Pons (tissue), 1 donor: ENCODE results near the gene CD58.
"Not testable (repeated sequence)": the region's sequence is repeated elsewhere in the genome, so short reads cannot be mapped to it uniquely, and the experiment has no call there.

Experiments used
- DNase-seq: peaks from one replicate; pipeline ENCODE4 v3.0.0-alpha.2; 2016; ENCODE audit warnings: low spot score

CD58 gene

DNA sequence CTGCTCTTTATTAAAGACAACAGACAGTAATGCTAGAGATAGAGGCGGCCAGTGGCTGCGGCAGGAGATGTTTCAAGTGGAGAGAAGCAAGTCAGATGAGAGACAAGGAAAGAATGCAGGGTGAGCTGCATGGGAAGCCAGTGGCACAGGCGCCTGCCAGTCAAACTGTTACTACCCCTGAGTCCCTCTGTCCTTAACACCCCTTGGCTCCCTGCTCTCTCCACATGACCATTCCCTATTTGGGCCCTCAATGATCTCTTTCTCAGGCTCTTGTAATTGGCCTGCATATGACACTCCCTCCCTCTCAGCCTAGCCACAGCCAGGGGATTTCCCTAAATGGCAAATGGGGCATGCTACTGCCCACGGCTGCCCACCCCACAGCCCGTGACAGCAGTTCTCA lies 22.6 kb upstream of the CD58 start:
- not testable (repeated sequence) for DNase-seq

- not testable (repeated sequence) for DNase-seq
Observed at GRCh38 chr1:116591951-116592605, 21.3 kb upstream of the CD58 start.

- not testable (repeated sequence) for DNase-seq
Observed at GRCh38 chr1:116591006-116591950, 20.5 kb upstream of the CD58 start.

GRCh38 chr1:116590359-116591005 lies 19.7 kb upstream of the CD58 start:
- not testable (repeated sequence) for DNase-seq

DNA sequence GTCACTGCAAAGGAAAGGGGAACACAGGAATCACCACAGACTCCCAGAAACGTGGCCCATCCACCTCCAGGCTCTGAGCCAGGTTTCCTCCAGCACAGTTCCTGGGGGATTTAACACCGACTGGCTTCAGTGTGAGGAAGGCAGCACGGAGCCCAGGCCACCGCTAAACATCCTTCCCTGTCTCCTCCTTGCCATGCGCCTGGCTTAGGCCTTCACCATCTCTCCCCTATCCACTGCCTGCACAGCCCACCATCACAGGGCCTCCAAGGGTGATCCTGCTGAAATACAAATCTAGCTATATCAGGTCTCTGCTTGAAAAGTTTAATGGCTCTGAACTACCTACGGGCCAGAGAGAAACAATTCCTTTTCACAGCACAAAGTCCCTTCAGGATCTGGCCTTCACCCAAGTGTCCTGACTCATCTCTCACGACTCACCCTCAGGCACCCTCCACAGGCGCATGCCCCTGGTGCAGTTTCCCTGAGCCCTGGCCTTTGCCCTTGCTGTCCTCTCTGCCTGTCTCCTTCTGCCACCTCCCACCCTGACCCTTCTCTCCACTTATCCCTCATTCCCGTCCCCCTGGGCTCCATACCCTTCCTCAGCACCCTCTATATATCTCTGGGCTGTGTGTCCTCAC lies 18.4 kb upstream of the CD58 start:
- DNase-seq, result not testable (repeated sequence)

DNA sequence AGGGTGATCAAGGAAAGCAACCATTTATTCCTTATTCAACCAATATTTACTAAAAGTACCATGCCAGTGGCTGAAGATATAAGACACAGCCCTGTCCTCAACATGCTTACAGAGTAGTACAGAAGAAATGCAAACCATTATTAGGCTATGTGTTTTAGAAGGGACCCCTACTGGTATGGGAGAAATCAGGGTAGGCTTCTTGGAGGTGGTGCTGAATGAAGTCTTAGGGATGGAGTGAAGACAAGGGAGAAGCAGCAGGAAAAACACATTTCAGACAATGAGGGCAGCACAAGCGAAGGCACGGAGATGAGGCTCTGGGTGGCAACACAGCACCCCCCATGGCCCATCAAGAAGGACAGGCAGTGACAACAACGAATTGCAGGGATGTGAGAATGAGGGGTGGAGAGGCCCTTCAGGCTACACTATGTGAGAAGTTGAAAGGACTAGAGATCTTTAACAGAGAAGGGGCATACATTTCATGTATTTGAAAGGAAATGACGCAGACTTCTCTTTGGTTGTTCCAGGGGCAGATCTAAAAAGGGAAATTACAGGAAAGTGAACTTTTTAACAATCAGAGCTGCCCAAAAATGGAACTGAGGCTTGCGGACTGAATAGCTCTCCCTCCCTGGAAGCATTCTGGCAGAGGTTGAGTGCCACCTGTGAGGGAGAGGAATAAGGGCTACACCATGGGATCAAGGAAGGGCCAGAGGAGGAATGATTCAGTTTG lies 16.8 kb upstream of the CD58 start:
- no peak for DNase-seq

DNA sequence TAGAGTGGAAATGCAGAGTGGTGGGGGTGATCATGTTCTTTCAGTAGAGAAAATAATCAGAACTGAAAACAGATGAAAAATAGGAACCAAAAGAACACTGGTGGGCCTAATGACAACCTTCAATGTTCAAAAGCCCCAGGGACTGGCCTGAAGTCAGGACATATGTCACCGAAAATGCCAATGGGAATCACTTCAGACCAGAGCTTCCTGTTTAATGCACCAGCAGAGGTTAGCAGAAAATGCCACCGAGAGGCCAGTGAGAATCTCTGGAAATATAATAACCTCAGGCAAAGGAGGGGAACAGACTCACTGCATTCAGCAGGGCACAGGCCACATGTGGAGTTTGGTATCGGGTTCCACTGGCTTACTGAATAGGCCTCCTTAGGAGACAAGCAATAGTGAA lies 15.9 kb upstream of the CD58 start:
- DNase-seq, result no peak

- DNase-seq, result no peak
Observed at GRCh38 chr1:116585886-116586285, 15.1 kb upstream of the CD58 start.

- DNase-seq, result no peak
Observed at GRCh38 chr1:116581323-116581885, 10.6 kb upstream of the CD58 start.

- DNase-seq, result no peak
Observed at GRCh38 chr1:116580446-116581322, 9.9 kb upstream of the CD58 start.

DNA sequence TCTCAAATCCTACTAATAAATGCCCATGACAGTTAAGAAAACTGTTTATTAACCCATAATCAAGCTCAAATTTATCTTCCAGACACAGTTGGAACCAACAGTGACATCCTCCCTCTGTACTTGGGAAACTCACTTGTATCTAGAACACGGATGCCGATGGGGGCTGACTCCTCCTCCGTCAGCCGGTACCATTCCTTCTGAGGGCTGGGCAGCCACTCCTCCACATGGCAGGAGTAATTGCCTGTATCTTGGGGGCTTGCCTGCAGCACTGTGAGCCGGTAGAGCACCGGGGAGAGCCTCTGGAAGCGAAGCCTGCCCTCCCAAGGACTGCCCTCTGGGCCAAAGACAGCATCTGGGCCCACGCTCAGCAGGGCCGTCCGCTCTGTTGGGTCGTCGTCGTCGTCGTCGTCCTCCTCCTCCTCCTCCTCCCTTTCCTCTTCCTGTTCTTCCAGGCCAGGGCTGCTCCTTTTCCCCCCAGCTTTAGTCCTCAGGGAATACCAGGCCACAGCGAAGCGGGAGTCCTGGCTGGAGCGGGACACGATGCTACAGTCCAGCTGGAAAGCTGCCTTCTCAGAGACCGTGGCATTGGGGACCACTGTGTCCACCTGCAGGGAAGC lies 8.5 kb upstream of the CD58 start:
- no peak for DNase-seq

DNA sequence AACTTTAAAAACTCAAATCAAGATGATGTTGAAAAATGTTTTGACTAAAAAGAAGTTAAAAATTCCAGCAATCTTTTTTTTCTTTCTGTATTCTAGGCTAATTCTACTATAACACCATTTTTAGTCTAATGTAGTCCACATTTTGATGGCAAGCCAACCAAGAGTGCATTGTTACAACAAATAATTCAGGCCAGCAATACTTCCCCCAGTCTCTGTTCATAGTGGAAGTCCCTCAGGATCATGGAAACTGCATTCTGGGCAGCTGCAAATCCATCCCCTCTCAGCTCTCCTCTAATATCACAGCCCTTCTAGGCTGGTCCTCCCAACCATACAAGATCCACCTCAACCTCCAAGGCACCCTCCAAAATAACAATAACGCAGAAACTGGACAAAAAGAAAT lies 7.8 kb upstream of the CD58 start:
- no peak for DNase-seq

DNA sequence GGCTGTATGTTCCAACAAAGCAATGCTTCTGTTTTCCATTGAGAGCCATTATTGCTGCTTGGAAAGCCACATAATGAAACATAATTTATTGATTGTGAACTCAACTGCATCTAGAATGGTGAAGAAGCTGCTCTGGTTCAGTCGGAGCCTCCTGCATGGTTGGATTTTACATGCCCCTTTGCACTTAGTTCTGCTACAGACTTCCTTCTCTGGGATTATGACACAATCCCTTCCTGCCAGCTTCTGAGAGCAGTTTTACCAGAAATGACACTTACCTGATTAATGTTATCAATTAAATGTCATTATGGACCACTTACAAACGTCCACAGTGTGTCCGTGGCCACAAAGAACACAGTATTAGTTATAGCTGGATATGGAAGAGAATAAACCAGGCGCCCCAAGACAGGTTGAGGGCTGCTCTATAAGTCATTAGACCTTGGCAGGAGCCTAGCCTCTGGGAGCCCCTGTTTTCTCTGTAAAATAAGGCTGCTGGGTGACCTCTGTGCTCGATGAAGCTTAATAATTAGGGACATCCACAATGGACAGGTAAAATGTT lies 7.0 kb upstream of the CD58 start:
- no peak for DNase-seq

GRCh38 chr1:116574581-116575291 lies 3.9 kb upstream of the CD58 start:
- peak; percentile 80 for DNase-seq

DNA sequence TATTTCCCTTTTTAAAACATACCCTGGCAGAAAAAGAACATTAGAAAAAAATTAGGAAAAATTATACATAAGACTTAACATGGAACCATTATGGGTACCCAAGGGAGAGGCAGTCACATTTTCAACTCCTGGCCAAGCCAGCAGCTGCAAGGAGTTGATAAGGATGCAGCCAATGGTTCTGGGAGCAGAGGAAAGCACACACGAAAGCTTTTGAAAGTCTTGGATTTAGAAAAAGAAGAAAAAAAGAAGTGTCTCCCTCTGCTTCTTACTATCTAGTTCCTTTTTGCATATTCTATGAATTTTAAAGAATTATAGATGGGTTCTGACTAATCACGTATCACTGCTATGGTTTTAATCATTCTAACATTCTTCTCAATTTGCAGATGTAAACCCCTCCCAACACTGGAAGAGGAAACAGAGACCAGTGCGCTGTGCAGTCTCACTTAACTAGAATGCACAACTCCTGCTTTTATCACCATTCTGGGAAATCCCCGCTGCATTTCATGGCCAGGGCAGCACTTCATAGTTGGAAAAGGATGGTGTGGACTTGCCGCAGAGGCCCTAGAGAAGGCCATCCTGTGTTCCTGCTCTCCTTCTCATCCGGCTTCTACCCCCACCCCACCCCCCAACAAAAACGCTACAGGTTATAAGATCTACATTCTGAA lies 2.7 kb upstream of the CD58 start:
- DNase-seq, result no peak

GRCh38 chr1:116572771-116573430 lies 2.1 kb upstream of the CD58 start:
- DNase-seq, result no peak

GRCh38 chr1:116572099-116572498 lies 1.3 kb upstream of the CD58 start:
- DNase-seq, result no peak
